ENCODE measurements around the gene NAE1. TPM values are rescaled to one million over a fixed set of nuclear protein-coding genes. Genes with fewer than 3 reads are reported as not detected.

The NAE1 gene
- total RNA-seq, 1 experiment from 2014 or later, result 70.7 TPM

DNA sequence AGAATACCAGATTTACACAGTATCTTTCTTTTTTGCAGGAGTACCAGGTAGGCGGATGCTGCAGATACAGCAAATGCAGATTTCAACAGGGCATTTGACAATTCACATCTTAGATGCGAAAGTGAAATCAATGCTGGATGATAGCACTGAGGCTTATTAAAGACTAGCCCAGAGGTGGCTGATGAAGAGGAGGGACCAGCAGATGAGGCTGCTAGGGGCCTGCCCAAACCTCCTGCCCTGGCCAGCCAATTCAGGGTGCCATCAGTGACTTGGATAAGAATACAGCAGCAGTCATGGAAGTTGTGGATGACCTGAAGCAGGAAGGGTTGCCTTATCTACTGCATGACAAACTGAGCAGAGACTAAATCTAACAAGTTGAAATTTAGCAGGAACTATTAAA, 77.8 kb downstream of the NAE1 start:
- CTCF ChIA-PET, result no interaction called here
- intact Hi-C loops (cut with micrococcal nuclease; ENCODE audit: unreplicated experiment) (no loop called here), in situ Hi-C loops (cut with HindIII; ENCODE audit: low pct_unique_long_range_greater_than_20kb, low sequenced_read_pairs) (no loop called here)
- Histone ChIP-seq H3K36me3 (ENCODE audit: control insufficient read depth, insufficient read depth, low read length) (peaks cover 8% of the 10 kb centered on the region), H3K4me1 (ENCODE audit: control insufficient read depth, insufficient read depth, low read length) (peaks cover 11% of the 10 kb centered on the region), H3K27me3 (ENCODE audit: control insufficient read depth, insufficient read depth, low read length) (no peaks in the 10 kb centered on the region), H3K4me3 (ENCODE audit: low read depth in 2 of 2, low read length in 2 of 2) (no peak overlapping the region), H3K27ac (ENCODE audit: low read length) (no peak overlapping the region), H3K9me3 (ENCODE audit: control insufficient read depth, insufficient read depth, low read depth, low read length) (no peaks in the 10 kb centered on the region)
- ATAC-seq (no peak), DNase-seq (ENCODE audit: low read depth, low spot score) (no peak)
- POLR2A ChIA-PET, result no interaction called here
- TF ChIP-seq, protein P1, sequence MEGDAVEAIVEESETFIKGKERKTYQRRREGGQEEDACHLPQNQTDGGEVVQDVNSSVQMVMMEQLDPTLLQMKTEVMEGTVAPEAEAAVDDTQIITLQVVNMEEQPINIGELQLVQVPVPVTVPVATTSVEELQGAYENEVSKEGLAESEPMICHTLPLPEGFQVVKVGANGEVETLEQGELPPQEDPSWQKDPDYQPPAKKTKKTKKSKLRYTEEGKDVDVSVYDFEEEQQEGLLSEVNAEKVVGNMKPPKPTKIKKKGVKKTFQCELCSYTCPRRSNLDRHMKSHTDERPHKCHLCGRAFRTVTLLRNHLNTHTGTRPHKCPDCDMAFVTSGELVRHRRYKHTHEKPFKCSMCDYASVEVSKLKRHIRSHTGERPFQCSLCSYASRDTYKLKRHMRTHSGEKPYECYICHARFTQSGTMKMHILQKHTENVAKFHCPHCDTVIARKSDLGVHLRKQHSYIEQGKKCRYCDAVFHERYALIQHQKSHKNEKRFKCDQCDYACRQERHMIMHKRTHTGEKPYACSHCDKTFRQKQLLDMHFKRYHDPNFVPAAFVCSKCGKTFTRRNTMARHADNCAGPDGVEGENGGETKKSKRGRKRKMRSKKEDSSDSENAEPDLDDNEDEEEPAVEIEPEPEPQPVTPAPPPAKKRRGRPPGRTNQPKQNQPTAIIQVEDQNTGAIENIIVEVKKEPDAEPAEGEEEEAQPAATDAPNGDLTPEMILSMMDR (IDR thresholded peaks at IDR 0.05), result no peak
- TF ChIP-seq, protein P2, sequence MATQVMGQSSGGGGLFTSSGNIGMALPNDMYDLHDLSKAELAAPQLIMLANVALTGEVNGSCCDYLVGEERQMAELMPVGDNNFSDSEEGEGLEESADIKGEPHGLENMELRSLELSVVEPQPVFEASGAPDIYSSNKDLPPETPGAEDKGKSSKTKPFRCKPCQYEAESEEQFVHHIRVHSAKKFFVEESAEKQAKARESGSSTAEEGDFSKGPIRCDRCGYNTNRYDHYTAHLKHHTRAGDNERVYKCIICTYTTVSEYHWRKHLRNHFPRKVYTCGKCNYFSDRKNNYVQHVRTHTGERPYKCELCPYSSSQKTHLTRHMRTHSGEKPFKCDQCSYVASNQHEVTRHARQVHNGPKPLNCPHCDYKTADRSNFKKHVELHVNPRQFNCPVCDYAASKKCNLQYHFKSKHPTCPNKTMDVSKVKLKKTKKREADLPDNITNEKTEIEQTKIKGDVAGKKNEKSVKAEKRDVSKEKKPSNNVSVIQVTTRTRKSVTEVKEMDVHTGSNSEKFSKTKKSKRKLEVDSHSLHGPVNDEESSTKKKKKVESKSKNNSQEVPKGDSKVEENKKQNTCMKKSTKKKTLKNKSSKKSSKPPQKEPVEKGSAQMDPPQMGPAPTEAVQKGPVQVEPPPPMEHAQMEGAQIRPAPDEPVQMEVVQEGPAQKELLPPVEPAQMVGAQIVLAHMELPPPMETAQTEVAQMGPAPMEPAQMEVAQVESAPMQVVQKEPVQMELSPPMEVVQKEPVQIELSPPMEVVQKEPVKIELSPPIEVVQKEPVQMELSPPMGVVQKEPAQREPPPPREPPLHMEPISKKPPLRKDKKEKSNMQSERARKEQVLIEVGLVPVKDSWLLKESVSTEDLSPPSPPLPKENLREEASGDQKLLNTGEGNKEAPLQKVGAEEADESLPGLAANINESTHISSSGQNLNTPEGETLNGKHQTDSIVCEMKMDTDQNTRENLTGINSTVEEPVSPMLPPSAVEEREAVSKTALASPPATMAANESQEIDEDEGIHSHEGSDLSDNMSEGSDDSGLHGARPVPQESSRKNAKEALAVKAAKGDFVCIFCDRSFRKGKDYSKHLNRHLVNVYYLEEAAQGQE (IDR thresholded peaks at IDR 0.05; ENCODE audit: insufficient read depth in 1 of 2, low read depth in 2 of 2, low read length in 1 of 2), result no peak
- TF ChIP-seq SIN3A (IDR thresholded peaks at IDR 0.05; ENCODE audit: borderline replicate concordance, insufficient read depth, low read depth, low read length) (no peak), POLR2AphosphoS5 (IDR thresholded peaks at IDR 0.05; ENCODE audit: low read depth, low read length) (no peak), TCF7L2 (IDR thresholded peaks at IDR 0.05; ENCODE audit: low read depth, low read length) (no peak)
- BruUV-seq (replicated peaks), result no TSS peak

Other genes with a start within 250 kb of the NAE1 start
- 45.8 TPM for gene CMTM3, start 226.3 kb downstream of the NAE1 start, total RNA-seq (2021; ENCODE audit: unreplicated experiment)
- gene CMTM4, start 134.2 kb downstream of the NAE1 start, total RNA-seq (2021; ENCODE audit: unreplicated experiment), result 51.9 TPM
- gene DYNC1LI2, start 79.4 kb downstream of the NAE1 start, total RNA-seq (2021; ENCODE audit: unreplicated experiment), result 103 TPM
- gene TERB1, start 29.4 kb downstream of the NAE1 start, total RNA-seq (2021; ENCODE audit: unreplicated experiment), result not detected
- gene CA7, start 13.4 kb upstream of the NAE1 start, total RNA-seq (2021; ENCODE audit: unreplicated experiment), result not detected
- gene PDP2, start 49.5 kb upstream of the NAE1 start, total RNA-seq (2021; ENCODE audit: unreplicated experiment), result 15.9 TPM
- gene CDH16, start 87.9 kb upstream of the NAE1 start, total RNA-seq (2021; ENCODE audit: unreplicated experiment), result not detected
- 4.3 TPM for gene RRAD, start 94.6 kb upstream of the NAE1 start, total RNA-seq (2021; ENCODE audit: unreplicated experiment)
- 96.6 TPM for gene CIAO2B, start 103.4 kb upstream of the NAE1 start, total RNA-seq (2021; ENCODE audit: unreplicated experiment)
- gene CES2, start 104.5 kb upstream of the NAE1 start, total RNA-seq (2021; ENCODE audit: unreplicated experiment), result 26.3 TPM
- not detected for gene CES3, start 130.3 kb upstream of the NAE1 start, total RNA-seq (2021; ENCODE audit: unreplicated experiment)
- 6.1 TPM for gene CES4A, start 157.6 kb upstream of the NAE1 start, total RNA-seq (2021; ENCODE audit: unreplicated experiment)
- gene CBFB, start 198.2 kb upstream of the NAE1 start, total RNA-seq (2021; ENCODE audit: unreplicated experiment), result 66.4 TPM